Measurements from ENCODE around the gene ARHGAP42. TPM values are rescaled to one million over a fixed set of nuclear protein-coding genes. Genes with fewer than 3 reads are reported as not detected.

The ARHGAP42 gene
- polyA plus RNA-seq, 10 donors, result 19.7 to 33.1 (median 26.6) TPM

GRCh38 chr11:100794446-100794845, 107.4 kb downstream of the ARHGAP42 start:
- peak in 1 of 3 donors; percentile 50 for DNase-seq

- DNase-seq, result no peak
Observed at GRCh38 chr11:100799445-100799844, 112.4 kb downstream of the ARHGAP42 start.

GRCh38 chr11:100800202-100800601, 113.1 kb downstream of the ARHGAP42 start:
- no peak for DNase-seq

- DNase-seq, result no peak
Observed at GRCh38 chr11:100801225-100801999, 114.3 kb downstream of the ARHGAP42 start.

GRCh38 chr11:100805506-100806199, 118.6 kb downstream of the ARHGAP42 start:
- DNase-seq, result no peak

GRCh38 chr11:100806296-100806695, 119.2 kb downstream of the ARHGAP42 start:
- DNase-seq, result no peak

- no peak for DNase-seq
Observed at GRCh38 chr11:100808904-100809491, 121.9 kb downstream of the ARHGAP42 start.

GRCh38 chr11:100810146-100810545, 123.1 kb downstream of the ARHGAP42 start:
- peak in 1 of 3 donors; percentile 41 for DNase-seq

GRCh38 chr11:100810666-100811065, 123.6 kb downstream of the ARHGAP42 start:
- no peak for DNase-seq

GRCh38 chr11:100812517-100812916, 125.4 kb downstream of the ARHGAP42 start:
- no peak for DNase-seq

- no peak for DNase-seq
Observed at GRCh38 chr11:100815787-100816330, 128.8 kb downstream of the ARHGAP42 start.

- no peak for DNase-seq
Observed at GRCh38 chr11:100816823-100817222, 129.7 kb downstream of the ARHGAP42 start.

- no peak for DNase-seq
Observed at GRCh38 chr11:100817620-100818019, 130.5 kb downstream of the ARHGAP42 start.

GRCh38 chr11:100820621-100821020, 133.5 kb downstream of the ARHGAP42 start:
- DNase-seq, result peak in 1 of 3 donors; percentile 40

GRCh38 chr11:100821198-100821597, 134.1 kb downstream of the ARHGAP42 start:
- peak in 1 of 3 donors; percentile 25 for DNase-seq

GRCh38 chr11:100823360-100823759, 136.3 kb downstream of the ARHGAP42 start:
- DNase-seq, result peak in 1 of 3 donors; percentile 69

- DNase-seq, result peak in 1 of 3 donors; percentile 34
Observed at GRCh38 chr11:100824041-100824809, 137.1 kb downstream of the ARHGAP42 start.

GRCh38 chr11:100825626-100826025, 138.5 kb downstream of the ARHGAP42 start:
- peak in 1 of 3 donors; percentile 67 for DNase-seq

GRCh38 chr11:100827934-100828661, 141.0 kb downstream of the ARHGAP42 start:
- no peak for DNase-seq

GRCh38 chr11:100830274-100830673, 143.2 kb downstream of the ARHGAP42 start:
- DNase-seq, result peak in 1 of 3 donors; percentile 52
